ENCODE measurements around the gene DNLZ.

DNLZ gene

GRCh38 chr9:136396219-136396515 lies 32.6 kb upstream of the DNLZ start:
- DNase-seq (ENCODE audit: low spot score) = no peak

DNA sequence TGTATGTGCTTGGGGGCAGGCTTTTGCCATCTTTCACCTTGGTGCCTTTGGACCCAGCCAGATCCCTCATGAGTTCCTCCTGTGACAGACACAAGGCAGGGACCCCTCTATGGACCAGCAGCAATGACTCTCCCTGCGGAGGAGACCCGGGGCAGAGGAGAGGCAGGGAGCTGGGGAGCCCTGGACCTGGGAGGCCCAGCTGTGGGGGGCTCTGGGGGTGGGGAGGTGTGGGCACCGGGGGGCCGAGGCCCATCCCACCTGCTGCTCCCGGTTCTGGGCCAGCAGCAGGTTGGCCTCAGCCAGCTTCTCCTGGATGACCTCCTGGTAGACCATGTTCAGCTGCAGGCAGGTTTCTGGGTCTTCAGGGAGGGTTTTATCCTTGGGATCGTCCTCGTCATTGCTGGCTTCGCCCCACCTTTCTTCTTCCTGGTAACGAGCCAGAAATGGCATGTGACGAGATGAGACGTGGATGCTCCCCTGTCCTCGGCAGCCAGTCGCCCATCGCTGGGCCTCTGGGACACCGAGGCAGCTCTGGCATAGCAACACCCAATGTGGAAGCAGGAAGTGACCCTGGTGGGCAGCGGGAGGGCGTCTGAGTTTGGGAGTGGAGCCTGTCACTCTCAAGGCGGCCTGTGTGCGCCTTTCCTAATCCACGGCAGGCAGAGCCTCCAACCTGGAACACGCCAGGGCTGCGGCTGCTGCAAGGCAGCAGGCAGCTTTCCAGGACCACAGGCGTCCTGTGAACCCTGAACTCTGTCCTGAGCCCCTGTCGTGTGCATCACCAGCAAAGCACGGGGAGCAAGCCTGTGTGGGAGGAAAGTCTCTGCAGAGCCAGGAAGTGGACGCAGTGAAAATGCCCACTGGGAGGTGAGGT lies 32.0 kb upstream of the DNLZ start:
- no peak for DNase-seq (ENCODE audit: low spot score)

GRCh38 chr9:136395020-136395340 lies 31.4 kb upstream of the DNLZ start:
- no peak for DNase-seq (ENCODE audit: low spot score)

DNA sequence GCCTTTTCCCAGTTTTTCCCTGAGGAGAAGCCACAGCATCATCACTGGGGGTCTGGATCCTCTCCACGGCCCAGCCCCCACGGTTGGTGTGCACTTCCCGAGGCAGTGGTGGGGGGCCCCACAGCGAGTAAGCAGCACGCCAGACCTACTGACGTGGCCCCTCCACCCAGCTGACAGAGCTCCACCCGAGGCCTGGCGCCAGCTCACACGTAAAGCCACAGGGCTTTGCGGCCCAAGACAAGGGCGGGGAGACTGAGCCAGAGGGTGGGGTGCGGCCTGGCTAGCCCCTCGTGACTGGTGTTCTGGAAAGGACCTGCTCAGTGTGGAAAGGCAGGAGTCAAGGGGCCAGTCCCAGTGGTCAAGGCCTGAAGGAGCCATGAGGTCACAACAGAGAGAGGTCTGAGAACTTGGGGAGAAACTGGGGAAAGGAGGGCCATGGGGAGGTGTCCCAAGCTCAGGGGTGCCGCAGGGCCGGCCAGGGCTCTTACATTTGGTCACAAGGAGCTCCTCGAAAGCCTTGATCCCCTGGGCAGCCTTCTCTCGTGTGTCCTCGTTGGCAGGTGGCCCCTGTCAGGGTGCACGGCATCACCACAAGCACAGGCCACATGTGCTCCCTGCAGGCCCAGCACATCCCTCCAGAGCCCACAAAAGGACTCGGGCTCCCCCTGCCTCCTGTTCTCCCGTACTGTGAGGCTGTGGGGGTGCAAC lies 30.9 kb upstream of the DNLZ start:
- no peak for DNase-seq (ENCODE audit: low spot score)

- DNase-seq (ENCODE audit: low spot score) = no peak
Measured at GRCh38 chr9:136393531-136393930, 30.0 kb upstream of the DNLZ start.

DNA sequence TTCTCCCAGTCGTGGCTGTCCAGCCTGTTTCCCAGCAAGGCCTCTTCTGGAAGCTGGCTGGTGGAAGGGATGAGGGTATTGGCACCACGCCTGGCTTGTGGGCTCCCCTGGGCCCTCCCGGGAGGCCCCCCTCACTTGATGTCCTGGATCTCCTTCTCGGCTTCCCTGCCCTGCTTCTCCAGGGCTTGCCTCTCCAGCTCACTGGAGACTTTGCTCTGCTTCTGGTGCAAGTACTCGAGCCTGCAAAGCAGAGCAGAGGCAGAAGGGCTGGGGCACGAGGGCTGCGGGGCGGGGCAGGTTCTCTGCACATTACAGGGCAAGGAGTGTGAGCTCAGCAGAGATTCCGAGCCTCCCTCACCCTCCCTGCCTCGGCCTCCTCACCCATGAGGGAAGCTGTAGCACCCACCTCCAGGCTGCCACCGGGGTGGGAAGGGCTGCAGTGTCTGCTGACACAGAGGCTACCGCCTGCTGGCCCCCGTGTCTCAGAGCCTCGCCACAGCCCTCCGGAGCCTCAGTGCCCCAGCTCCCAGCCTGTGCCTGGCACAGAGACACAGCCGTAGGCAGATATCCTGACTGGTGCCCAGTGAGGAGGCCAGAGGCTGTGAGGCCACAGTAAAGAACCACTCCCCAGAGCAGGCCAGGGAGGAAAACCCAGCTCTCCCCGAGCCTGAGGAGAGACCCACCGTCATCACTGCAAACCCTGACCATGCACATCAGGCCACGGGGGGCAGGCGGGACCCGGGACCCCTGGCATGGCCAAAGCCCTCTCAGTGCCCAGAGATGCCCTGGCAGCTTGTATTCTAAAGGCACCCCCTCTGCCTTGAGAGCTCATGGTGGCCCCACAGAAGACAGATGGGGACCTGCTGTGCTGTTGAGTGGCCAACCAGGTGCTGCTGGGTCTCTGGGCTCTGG lies 29.2 kb upstream of the DNLZ start:
- DNase-seq (ENCODE audit: low spot score) = no peak

DNA sequence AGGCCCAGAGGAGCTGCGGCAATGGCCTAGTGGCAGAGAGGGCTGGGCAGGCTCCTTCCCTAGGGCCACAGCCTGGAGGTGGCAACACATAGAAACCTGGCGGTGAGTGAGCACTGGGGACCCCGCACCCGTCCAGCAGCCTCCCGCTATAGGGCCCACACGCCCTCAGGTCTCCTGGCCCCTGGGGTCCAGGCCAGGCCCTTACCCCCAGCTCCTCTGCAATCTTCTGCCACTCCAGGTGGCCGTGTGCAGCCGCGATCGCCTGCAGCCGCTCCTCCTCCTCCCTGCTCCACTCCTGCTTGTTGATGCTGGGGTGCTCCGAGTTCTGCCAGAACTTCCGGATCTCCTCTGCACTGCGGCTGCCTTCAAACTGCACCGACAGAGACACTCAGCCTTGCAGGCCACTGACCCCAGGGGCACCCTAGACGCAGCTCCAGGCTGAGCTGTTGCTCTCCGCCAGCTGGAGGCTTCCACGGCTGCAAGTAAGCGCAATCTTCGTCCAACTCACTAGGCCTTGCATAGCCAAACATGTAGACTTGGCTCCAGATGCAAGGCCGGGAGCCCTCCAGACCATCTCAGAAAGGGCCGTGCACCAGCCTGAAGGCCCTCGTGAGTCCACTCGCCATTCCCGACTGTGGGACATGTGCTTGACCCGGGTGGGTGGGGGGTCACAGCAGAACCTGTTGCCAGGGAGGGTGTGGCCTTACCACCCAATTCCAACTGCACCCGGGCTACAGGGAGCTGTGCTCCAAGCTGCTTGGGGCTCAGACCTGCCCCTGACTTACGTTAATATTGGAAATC lies 28.4 kb upstream of the DNLZ start:
- DNase-seq (ENCODE audit: low spot score) = no peak

DNA sequence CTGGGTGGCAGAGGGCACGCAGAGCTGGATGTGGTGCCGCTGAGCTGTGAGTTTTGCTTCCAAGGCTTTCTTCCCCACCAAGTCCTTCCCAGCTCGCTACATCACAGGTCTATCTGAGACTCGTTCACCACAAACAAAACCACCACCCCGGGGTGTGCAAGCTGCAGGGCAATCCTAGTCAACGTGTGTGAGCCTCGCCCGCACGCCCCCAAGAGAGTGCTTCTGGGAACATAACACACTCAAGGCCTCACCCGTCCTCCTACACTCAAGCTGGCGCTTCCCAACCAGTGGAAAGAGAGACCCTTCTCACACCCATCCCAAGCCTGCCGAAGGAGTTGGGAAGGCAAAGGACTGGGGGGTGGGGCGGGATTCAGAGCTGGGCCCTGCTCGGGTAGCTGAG lies 25.9 kb upstream of the DNLZ start:
- no peak for DNase-seq (ENCODE audit: low spot score)

DNA sequence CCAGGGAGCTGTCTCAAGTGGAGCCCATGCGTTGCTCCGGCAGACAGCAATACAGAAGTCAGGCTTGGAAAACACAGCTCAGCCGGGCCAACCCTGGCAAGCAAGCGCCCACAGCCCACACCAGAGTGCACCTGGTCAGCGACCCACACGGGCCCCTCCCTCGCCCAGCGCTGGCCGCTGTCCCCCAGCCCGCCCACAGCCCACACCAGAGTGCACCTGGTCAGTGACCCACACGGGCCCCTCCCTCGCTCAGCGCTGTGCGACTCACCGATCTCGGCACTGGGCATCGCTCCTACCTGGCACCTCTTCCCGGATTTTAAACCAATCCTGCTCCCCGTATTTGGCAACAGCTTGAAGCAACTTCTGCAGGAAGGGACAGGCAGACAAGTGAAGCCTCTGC lies 23.7 kb upstream of the DNLZ start:
- no peak for DNase-seq (ENCODE audit: low spot score)

DNA sequence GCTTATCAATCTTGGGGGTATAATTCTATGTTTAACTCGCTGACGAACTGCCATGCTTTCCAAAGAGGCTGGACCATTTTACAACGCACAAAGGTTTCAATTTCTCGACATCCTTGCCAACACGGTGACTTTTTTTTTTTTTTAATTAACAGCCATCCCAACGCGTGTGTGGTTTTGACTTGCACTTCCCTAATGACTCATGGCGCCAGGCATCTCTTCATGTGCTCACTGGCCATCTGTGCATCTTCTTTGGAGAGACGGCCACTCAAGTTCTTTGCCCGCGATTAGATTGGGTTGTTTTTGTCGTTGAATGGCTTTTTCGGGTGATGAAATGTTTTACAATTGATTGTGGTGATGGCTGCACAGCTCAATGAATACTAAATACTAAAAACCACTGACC lies 22.5 kb upstream of the DNLZ start:
- DNase-seq (ENCODE audit: low spot score) = no peak

DNA sequence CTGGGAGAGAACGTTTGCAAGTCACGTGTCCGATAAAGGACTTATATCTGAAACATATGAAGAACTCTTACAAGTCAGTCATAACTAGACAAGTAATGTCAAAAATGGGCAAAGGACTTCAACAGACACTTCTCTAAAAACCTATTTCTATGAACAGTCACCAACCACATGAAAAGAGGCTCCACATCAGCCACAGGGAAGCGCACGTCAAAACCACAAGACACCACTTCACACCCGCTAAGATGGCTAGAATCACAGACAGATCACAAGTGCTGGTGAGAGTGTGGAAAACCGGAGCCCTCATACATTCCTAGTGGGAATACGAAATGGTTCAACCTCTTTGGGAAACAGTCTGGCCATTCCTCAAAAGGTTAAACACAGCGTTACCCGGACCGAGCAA lies 21.5 kb upstream of the DNLZ start:
- DNase-seq (ENCODE audit: low spot score) = no peak

- DNase-seq (ENCODE audit: low spot score) = no peak
Measured at GRCh38 chr9:136383436-136383835, 19.9 kb upstream of the DNLZ start.

DNA sequence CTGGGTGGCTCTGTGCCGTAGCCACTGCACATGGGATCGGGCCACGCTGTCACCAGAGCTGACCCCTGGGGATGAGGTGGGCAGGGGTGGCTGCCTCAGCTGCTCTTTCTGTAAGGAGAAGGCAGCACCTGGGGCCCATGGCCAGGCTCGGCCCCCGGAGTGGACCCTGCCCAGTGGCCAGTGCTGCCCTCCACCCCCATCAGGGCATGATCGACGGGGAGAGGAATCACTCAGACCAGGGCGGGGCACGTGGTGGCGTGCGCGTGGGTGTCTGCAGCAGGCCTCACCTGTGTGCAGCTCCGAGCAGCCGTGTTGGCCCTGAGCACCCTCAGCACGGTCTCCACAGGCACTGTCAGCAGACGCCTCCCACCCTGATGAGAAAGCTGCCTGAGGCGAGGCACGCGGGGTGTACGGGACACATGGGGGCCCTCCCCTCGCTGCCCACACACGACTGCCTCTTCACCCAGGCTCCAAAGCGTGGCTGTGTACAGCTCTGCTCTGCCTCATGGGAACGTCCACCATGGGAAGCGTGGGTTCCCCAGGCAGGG lies 18.5 kb upstream of the DNLZ start:
- DNase-seq (ENCODE audit: low spot score) = no peak

DNA sequence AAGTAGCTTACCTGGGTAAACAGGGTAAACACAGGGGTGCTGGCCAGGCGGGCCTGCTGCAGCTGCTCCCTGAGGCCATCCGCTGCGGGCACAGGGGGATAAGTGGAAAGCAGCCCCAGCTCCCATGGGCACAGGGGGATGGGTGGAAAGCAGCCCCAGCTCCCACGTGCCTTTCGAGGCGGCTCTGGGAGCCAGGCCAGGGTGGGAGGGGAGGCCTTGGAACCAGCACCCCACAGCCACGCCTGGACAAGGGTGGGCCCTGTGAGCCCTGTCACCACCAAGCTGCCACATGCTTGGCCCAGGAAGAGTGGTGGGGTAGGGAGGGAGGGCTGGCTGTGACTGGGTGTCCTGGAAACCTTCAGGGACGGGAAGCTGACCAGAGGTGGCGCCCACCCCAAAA lies 17.8 kb upstream of the DNLZ start:
- DNase-seq (ENCODE audit: low spot score) = no peak

DNA sequence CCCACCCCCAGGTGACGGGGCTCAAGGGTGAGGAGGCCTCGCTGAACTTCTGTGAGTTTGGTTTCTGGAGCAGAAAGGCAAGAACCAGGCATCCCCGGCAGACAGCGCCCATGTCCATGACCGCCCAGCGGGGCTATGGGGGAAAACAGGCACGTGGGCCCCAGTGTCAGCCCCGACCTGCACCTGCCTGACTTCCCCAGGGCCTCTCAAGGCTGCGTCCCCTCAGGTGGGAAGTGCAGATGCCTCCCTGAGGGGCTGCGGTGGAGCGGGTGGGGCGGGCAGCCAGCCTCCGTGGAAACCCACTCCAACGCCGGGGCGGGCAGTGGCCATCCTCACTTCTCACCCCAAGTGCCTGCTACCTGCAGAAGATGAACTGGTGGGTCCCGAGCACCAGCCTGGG lies 16.8 kb upstream of the DNLZ start:
- DNase-seq (ENCODE audit: low spot score) = no peak

GRCh38 chr9:136379891-136380290 lies 16.3 kb upstream of the DNLZ start:
- no peak for DNase-seq (ENCODE audit: low spot score)

- no peak for DNase-seq (ENCODE audit: low spot score)
Measured at GRCh38 chr9:136379401-136379800, 15.9 kb upstream of the DNLZ start.

DNA sequence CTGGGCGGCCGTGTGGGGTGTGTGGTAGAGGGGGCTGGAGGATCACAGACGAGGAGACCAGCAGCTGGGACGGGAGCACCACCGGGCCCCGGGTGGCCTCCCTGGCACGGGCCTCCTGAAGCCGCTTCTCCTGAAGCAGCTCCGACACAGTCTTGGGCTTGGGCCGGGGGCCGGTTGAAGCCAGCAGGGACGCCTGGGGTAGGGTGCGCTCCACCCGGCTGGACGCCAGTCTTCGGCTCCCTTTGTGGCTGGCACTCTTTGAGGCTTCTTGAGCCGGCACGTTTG lies 15.4 kb upstream of the DNLZ start:
- no peak for DNase-seq (ENCODE audit: low spot score)

- DNase-seq (ENCODE audit: low spot score) = peak; percentile 47
Measured at GRCh38 chr9:136378170-136379002, 14.8 kb upstream of the DNLZ start.

DNA sequence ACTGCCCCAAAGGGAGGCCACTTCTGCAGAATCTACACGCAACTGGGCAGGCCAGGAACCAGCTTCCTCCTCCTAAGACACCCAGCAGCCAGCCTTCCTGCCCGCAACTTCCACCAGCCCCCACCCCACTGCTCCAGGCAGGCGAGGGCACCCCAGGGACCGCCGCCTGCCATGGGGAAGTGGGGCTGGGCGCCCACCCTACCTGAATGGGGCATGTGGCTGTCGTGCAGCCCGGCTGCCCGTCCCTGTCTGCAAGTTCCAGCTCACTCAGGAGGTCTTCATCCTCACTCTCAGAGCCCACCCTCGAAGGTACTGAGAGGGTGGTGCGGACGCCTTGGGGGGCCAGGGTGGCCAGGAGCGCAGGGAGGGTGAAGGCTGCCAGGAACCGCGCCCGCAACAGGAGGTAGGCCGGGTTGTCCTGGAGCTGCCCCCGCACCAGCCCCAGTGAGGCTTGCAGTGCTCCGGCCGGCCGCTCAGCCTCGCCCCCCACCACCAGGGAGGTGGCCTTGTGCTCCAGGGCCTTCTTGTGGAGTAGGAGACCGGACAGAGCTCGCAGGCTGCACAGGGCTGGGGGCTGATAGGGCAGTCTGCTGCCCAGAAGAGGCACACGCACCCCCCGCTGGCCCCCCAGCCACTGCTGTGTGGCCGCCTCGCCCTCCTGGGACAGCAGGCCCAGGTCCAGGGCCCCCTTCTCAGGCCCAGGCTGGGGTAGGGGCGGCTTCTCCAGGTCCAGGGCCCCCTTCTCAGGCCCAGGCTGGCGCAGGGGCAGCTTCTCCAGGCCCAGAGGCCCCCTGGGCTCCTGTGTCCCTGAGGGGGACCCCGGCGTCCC lies 14.0 kb upstream of the DNLZ start:
- no peak for DNase-seq (ENCODE audit: low spot score)
